HG02840 (cell line): ENCODE measurements around the gene MLX.

Source experiments
- ATAC-seq: cut with Tn5 transposase; IDR thresholded peaks from one replicate; pipeline ENCODE4 v1.9.1; 2021; ENCODE audit warnings: mild to moderate bottlenecking, moderate library complexity, moderate number of reproducible peaks; ENCODE audit not compliant: unreplicated experiment, low FRiP score

Gene MLX, protein sequence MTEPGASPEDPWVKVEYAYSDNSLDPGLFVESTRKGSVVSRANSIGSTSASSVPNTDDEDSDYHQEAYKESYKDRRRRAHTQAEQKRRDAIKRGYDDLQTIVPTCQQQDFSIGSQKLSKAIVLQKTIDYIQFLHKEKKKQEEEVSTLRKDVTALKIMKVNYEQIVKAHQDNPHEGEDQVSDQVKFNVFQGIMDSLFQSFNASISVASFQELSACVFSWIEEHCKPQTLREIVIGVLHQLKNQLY

GRCh38 chr17:42566883-42567573, at the start of gene MLX:
Gene MLX, plus strand, starts transcription at chr17:42567100. Its CDS starts 25 bp downstream, at chr17:42567125.
- ATAC-seq: peak; percentile 63

DNA sequence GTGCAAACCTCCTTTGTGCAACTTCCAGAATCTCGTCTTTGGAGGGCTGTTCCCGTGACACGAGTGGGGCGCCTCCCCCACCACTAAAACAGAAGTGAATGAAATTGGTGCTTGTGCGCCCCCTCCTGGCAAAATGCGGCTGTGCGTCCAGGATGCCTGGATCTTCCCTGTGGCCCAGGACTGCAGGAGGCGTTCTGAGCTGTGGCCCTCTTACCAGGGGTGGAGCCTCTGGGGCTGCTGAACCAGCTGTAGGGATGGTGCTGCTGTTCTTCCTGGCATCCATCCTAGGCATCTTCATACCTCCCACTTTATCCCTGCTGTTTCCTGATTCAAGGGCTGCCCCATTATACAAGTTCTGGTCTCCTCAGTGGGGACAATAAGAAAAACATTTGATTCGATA, 49.4 kb upstream of the MLX start:
- no peak for ATAC-seq

DNA sequence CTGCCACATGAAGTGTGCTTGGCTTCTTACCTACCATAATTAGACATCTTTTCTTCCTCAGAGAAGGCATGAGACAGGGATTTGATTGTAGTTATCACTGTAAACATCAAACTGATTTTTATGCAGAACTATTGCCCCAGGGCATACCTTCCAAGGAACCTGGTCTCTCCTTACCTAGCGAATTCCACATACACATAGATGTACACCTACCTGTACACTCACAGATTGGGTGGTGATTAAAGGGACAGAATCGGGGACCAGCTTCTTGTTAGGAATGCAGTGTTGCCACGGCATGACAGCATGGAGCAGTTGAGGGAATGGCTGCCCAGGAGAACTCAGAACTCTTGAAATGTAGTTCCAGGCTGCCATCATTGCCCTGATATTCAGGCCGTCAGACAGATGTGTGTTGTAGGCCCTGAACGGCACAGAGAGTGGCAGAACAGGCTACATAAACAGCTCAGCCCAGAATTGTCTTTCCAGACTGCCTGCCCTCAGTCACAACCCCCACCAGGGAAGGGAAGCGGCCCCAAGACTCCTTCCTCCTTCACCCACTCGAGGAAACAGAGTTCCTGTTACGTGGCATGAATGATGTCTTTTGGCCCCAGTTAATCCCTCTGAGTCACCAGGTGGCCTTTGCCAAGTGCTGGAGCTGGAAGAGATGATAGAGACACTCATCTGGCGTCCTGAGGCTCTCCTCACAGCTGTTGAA, 48.7 kb upstream of the MLX start:
- no peak for ATAC-seq

- no peak for ATAC-seq
Measured at GRCh38 chr17:42518755-42519545, 48.0 kb upstream of the MLX start.

DNA sequence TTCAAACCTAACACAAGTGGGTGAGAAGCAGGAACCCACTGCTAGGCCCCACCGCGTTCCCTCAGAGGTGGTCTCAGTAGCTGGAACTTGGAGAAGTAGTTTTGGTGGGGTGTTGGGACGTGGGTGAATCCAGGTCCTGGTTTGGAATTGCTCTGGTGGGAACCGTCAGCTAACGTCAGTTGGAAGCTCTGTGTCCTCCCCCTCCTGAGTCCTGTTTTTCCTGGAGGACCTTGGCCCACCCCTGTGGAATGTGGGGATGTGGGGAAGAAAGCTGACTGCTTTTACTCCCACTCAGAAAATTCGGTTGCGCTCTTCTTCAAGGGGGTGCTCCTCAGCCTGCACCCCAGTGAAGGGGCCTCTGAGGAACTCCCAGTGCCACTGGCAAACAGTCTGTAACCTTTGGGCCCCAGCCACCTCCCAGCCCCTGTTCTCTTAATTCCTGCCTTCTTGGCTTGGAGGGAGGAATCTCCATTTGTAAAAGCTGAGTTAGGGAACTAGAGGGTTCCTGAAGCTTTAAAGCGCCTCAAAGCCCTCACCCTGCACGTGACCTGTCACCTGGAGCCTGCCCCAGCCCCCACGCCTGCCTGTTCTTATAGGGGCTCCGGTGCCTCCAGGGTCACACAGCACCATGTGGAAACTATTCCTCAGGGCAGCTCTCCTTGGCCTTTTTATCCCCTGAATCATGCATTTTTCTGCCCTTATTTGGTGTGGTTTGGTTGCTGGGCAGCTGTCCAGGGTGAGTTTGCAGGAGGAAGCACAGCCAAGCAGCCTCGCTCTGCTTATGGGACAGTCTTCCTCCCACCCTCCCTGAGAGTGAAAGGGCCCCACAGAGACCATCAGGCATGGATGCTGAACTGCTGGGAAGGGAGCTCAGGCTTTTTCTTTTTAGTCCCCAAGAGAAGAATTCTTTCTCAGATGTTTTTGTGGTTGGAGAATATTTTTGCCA, 47.1 kb upstream of the MLX start:
- ATAC-seq: no peak

- ATAC-seq: no peak
Measured at GRCh38 chr17:42520540-42520951, 46.4 kb upstream of the MLX start.

GRCh38 chr17:42521036-42521435, 45.9 kb upstream of the MLX start:
- ATAC-seq: no peak

DNA sequence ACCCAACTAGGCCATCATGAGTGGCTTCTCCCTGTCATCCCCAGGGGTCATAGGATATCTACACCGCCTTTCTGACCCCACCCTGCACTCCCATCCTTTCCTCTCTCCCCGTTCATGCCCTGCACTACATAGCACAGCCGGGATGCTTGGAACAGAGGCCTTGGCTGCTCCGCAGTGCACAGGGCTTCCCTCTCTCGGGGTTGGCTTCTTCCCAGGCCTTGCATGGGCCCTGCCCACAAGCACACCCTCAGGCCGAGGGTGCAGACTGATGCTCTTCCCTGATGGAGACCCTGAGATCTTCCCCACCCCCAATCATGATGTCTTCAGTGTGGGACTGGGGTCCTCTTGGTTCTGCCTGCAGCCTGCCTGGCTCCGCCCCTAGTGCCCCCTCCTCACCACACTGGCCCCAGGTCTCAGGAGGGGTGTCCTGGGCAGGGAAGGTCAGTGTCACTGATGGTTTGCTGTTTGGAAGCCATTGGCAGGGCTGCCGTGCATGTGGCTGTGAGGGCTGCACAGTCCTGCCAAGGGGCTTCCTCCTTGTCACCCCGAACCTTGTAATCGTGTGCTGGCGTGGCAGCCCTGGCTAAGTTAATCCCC, 45.1 kb upstream of the MLX start:
- no peak for ATAC-seq

DNA sequence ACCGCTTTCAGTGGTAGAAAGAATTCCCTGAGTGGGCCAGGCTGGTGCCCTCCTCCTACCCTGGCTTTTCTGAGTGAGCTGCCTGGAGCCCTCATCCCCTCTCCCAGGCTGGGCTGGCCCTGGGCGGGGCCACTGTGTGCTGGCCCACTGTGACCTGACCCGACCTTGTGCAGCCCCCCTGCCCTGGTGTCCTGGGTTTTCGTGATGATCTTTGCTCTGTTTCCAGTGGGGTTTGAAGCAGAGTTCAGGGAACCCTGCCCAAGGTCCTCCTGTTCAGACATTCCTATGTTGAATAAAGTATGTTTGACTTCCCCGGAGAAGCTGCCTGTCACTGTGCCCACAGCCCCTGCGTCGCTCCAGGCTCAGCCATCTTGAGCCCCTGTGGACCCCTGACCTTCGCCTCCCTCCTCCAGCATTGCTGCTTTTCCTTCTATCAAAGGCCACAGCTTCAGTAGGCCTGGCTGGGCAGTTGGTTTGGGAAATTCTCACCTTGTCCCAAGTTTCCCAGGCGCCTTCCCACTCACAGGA, 44.6 kb upstream of the MLX start:
- no peak for ATAC-seq

DNA sequence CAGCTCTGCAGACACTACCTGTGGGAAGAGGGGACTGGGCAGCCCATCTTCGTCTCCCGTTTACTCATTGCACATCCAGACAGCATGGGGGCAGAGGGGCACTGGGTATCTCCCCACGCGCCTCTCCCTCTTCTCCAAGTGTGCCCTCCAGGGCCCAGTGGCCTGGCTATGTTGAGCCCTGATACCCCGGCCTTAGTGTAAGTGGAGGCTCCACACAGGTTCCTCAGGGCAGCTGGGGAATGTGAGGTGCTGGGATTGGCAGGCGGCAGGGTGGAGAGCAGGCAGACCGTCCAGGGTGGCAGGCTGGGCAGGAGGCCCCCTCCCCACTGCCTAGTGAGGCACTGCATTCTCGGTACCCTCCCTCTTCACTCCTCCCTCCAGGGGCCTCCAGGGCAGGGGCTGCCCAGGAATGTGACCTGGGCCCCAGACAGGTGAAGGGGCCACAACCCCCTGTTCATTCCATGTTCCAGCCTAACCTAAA, 44.1 kb upstream of the MLX start:
- no peak for ATAC-seq

GRCh38 chr17:42525221-42525620, 41.7 kb upstream of the MLX start:
- ATAC-seq: no peak

DNA sequence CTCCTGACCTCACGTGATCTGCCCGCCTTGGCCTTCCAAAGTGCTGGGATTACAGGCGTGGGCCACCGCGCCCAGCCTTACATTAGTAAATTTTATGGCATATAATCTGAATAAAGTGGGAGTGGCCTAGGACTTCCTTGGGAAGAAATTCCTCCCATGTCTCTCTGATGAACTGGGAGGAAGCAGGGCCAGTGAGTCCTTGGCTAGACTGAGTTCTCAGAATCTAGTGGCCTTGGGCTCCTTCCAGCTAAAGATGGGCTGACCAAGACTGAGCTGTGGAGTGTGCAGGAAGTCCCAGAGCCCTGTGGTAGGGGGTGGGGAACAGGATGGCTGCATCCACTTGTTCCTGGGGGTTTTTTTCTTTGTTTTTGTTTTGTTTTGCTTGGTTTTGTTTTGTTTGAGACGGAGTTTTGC, 40.9 kb upstream of the MLX start:
- no peak for ATAC-seq

- no peak for ATAC-seq
Measured at GRCh38 chr17:42527932-42528331, 39.0 kb upstream of the MLX start.

DNA sequence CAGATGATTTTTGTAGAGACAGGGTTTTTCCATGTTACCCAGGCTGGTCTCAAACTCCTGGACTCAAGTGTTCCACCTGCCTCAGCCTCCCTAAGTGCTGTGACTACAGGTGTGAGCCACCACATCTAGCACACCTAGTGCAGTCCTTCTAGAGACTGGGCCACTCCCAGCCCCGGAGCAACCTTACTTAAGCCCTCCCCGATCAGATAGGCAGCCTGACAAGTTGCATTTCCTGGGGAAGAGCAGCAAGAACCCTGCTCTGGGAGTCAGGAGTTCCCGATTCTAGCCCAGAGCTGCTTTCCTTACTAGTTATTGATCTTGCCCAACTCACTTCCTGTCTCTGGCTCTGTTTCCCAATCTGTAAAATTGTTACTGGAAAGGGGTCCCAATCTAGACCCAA, 37.8 kb upstream of the MLX start:
- ATAC-seq: no peak

- no peak for ATAC-seq
Measured at GRCh38 chr17:42530952-42531454, 35.9 kb upstream of the MLX start.

- ATAC-seq: no peak
Measured at GRCh38 chr17:42531455-42532354, 35.2 kb upstream of the MLX start.

- ATAC-seq: peak; percentile 6
Measured at GRCh38 chr17:42535155-42536047, 31.5 kb upstream of the MLX start.
